Esophagus muscularis mucosa (tissue), 4 donors: ENCODE results near the gene CDCA7.

ENCODE experiments used
- CTCF ChIP-seq, 3 experiments: fragments of 200-600 bp in 2 of 3; fragments of 450-650 bp in 1 of 3; sonication (generic) in 2 of 3; IDR thresholded peaks; one replicate each; pipeline ENCODE4 v1.5.1; 2017 to 2019; ENCODE audit warnings: antibody characterized with exemption in 3 of 3, mild to moderate bottlenecking in 2 of 3, moderate library complexity in 1 of 3
- EP300 ChIP-seq: sonication (generic); formaldehyde crosslinking; IDR thresholded peaks from one replicate; pipeline ENCODE4 v1.6.1; 2017; ENCODE audit warnings: antibody characterized with exemption
- POLR2A ChIP-seq: fragments of 450-650 bp; IDR thresholded peaks from one replicate; pipeline ENCODE4 v1.6.1; 2017; ENCODE audit warnings: antibody characterized with exemption, moderate library complexity, mild to moderate bottlenecking, low read depth

DNA sequence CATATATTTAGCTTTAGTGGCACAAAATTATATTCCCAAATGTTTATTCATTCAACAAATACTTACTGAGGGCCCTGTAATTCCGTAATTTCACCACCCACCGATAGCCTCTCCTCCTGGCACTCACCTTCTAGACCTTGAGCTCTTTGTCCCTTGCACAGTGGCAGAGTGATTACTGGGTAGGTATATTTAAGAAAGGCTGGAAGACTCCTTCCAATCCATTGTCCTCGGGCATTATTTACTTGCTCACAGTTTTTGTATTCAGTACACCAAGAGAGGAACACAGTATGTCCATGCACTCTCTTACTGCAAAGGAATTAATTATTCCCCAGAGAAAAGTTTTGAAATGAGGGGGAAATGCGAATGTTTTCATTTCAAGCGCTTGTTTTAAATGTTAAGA, 1.1 kb upstream of the CDCA7 start:
- no peak for TF ChIP-seq POLR2A
- no peak for TF ChIP-seq EP300
- TF ChIP-seq CTCF (IDR thresholded peaks at IDR 0.05) = no peak
